HG02763 (cell line): Measurements from ENCODE around the gene SLC22A4.

Experiments used
- ATAC-seq: cut with Tn5 transposase; IDR thresholded peaks from one replicate; pipeline ENCODE4 v1.9.1; 2021; ENCODE audit warnings: mild to moderate bottlenecking, moderate library complexity; ENCODE audit not compliant: unreplicated experiment

SLC22A4 gene

DNA sequence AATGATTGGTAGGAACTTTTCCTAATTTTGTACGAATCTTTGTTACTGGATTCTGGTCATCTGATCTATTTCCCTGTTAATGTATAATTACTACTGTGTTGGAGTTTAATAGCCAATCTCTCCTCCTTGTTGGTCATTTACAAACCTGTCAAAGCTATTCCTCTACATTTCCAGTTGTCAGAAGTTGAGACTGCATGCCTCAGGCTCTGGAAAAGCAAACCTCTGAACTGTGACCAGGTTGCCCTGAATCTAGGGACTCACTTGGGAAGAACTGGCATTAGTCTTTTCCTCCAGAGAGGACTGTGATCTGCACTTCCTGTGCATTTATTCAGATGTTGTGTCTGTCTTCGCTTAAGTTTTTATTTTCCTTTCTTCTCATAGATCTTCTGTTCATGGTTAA is 20.6 kb upstream of the SLC22A4 start:
- ATAC-seq = no peak

DNA sequence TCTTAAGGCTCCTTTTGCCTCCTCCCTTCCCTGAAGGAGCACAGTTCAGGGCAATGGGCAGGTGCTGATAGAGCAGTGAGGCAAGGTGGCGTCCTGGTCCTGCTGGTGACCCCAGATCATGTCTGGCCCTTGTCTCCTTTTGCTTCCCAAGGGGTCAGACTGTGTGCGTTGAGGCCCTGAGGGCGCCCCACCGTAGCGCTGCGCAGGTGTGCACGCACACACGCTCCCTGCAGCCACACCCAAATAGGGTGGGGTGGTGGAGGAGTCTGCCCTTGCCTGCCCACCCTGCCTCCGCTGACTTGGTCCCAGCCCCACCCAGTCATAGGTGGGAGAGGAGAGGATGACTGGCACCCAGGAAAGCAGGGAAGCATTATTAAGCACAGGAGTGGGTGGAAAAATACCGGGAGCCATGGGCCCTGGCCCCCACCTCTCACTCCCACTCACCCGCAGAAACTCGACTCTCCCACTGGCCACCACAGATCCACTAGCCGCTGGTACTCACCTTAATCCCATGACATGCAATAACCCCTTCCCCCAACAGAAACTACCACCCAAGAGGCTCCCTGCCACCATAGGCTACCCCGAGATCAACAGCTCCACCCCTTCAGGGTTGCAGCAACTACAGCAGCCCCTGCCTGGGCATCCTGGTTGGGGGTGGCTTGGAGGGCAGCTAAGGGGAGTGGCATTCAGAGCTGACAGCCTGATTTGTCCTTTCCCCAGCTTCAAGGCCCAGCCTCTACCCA is 20.0 kb upstream of the SLC22A4 start:
- no peak for ATAC-seq

DNA sequence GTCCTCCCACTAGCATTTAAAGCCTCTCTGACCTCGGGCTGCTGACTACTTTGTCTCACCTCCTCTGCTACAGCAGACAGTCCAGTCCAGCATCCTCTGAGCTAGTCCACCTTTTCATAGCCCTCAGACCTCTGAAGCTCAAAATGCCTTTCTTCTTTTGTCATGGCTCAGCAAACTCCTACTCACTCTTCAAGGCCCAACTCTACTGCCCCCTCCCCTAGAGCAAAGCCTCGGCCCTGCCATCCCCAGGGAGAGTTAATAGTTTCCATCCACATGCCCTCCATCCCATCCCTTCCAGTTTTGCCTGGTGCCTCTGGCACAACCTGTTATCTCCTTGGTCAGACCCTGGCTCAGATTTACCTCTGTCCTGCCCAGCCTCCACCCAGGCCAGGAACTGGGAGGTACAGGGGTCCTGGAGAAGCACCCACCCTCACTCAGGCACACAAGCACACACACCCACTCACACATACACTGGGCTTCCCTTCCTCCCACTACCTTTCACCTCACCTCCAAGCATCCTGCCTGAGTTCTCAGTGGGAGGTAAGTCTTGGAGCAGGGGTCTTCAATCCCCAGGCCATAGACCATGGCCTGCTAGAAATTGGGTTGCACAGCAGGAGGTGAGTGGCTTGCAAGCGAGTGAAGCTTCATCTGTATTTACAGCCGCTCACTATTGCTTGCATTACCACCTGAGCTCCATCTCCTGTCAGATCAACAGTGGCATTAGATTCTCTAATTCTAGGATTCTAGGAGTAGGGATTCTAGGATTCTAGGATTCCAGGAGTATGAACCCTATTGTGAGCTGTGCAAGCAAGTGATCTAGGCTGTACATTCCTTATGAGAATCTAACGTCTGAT is 18.6 kb upstream of the SLC22A4 start:
- ATAC-seq = no peak

DNA sequence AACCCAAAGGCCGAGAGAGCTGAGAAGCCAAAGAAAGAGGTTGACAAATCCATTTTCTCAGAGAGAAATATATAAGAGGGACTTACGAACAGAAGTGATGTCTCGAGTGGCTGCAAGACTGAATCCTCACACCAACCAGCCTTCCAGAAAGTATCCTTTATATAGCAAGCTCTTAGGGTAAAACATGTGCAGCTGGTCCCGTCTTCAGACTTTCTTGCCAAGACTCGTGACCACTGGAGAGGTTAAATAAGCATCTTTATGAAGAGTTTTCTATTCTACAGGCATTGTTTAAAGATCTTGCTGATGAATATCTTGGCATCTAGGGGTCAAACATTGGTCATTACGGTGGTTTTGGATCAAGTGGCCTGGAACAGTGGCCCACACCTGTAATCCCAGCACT is 16.9 kb upstream of the SLC22A4 start:
- no peak for ATAC-seq

DNA sequence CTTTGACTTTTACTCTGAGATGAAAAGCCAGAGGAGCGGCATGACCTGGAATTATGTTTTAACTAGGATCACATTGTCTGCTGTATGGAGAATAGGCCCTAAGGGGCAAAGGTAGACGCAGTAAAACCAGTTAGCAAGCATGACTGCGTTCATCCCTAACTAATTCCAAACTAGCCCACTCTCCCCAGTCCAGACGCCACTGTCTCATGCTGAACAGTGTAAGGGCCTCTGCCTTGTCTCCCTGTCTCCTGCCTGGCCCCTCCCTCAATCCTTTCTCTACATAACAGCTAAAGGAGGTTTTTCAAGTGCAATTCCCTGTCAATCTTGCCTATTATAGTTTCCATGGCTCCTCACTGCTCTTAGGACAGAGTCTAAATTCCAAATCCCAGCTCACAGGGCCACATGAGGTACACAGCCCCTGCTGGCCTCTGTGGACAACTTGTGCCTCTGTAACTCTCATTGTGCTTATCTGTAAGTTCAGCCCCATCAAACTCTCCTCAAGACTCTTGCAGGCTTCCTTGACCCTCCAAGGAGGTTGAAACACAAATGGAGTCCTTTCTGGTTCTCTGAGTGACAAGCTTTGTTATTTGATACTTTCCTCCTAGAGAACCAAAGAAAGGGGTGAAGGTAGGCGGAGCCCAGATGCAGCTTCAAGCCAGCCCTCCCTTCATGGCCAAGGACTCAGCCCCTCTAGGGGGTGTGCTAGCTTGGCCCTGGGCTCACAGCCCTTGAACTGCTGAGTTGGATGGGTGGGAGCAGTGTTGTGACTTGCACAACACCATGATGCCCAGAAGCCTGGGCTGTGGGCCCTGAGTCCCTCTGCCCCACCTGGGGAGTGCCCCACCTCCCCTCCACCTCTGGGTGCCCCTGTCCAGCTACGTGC is 16.0 kb upstream of the SLC22A4 start:
- ATAC-seq = no peak

DNA sequence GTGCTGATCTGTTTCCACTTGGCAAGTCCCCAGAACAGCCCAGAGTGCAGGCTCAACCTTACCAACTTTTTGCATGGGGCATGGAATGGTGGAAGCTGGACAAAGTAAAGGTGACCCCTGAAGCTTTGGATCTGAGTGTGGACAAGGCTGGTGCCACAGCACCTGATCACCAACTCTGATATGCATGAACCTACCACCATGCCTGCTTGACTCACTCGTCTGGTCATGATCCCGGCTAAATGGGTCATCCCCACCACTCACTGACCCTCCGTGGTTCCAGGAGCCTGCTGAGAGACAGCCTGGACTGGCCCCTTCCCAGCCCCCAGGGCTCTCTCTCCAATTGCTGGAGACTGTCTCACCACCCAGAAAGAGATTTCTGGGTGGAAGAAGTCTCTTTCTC is 14.4 kb upstream of the SLC22A4 start:
- ATAC-seq = no peak

DNA sequence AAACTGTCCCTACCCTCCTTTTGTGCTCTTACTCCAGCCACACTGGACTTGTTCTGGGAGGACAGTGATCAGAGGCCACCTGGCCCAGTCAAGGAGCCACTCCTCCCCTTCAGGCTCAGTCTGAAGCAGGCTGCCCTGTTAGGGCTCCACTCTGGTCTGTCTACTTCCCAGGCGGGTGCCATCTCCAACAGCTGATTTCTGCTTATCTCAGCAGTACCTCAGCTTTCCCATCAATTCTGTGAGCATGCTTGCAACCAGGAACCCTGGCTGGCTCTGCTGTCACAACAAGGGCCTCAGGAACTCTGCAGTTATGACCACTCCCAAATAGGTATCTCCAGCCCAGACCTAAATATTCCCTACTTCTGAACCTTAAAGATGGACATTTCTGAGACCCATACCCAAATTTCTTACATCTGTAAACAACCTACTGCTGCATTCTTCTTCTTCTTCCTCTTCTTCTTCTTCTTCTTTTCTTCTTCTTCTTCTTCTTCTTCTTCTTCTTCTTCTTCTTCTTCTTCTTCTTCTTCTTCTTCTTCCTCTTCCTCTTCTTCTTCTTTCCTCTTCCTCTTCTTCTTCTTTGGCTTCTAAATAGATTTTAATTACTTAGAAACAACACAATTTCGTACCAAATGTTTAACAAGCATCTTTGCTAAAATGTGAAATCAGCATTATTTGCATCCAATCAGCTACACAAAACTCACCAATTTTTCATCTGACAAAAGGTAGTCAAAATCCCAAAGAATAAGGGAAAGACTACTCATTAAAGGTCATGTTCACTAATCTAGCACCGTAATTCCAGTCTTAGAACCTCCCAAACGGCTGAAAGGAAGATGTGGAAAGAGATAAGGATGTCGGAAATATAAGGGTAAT is 13.6 kb upstream of the SLC22A4 start:
- ATAC-seq = no peak

DNA sequence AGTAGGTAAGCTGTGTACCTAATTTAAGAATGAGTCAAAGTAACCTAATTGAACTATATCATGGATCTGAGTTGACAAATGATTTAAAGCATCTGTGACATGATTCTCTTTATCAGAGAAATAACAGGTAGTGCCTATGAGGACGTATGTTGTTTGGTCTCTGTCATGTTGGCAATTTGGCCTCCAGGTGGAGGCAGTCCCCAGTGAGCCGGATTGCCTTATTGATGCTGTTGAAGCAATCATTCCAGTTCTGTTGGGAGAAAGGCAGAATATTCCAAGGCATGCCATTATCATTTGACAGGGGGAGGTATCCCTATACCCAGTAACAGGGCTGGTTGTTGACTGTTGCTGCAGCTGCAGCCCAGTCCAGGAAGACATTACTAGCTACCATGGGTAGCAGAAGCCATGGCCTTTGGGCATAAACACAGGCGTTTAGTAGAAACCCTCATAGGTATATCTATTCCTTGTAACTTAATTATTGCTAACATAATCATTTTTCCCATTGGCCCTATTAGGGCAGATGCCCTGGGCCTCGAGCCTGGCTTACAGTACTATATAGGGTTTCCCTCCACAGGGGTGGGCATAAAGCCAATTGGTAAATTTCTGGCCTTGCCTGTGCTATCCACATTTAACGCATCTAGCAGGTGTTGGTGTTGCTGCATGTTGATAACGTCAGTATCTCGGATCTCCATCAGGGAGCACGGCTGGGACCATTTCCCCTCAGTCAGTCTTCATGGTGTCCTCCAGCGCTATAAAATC is 12.2 kb upstream of the SLC22A4 start:
- ATAC-seq = no peak

DNA sequence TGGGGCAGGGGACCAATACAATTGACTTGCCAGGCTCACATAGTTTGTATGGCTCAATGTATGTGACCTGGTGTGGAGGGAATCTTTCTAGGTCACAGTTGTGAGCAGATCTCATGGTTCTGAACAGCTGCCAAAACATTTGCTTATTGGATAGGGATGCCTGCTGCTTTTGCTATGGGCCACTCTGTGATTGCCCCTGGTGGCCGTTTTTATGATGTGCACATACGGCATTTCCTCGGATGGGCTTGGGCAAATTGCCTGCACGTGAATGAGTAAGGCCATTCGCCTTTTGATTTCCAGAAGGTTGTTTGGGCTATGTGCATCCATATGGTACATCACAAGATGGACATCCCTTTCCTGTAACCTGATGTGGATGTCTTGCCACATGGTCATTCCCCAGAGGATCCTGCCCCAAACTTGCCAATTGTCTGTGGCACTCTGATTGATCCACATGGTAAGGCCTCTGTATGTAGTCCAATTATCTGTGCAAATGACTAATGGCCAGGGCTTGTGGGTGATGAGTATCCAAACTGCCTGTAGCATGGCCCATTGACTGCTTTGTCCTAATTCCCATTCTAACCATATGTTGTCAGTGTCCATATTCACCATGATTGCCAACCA is 10.7 kb upstream of the SLC22A4 start:
- no peak for ATAC-seq

DNA sequence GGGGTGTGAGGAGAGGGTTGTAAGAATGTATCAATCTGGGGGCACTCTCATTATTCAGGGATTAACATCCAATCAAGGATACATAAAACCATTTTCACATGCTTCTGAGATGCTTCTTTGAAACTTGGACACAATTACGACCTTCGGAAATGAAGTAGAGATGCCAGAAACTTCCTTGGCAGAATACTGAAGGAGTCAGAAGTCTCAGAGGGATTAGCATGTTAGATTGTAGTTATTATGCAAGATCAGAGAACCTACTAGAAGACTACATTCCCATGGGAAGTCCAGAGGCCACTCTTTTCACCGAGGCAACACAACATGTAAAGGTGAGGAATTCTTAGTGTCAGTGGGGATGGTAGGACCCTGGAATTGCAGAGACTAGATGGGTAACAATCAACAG is 5.1 kb upstream of the SLC22A4 start:
- no peak for ATAC-seq

DNA sequence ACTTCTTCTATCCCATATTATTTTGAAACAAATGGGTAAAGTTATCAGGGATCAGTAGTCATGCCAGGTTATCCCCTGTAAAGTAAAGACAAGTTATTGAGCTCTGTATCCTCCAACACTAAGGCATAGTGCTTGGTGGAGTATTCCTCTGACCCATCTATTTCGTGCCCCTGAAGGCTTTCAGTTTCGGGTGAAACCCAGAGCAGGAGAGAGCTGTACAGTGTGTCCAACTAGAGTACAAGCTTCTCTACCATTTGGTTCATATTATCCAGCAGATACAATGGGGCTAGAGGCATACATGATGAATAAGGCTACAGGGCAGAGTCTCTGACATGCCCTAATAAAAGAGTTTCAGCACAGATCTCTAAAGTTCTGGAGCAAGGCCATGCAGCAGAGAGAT is 3.2 kb upstream of the SLC22A4 start:
- no peak for ATAC-seq

DNA sequence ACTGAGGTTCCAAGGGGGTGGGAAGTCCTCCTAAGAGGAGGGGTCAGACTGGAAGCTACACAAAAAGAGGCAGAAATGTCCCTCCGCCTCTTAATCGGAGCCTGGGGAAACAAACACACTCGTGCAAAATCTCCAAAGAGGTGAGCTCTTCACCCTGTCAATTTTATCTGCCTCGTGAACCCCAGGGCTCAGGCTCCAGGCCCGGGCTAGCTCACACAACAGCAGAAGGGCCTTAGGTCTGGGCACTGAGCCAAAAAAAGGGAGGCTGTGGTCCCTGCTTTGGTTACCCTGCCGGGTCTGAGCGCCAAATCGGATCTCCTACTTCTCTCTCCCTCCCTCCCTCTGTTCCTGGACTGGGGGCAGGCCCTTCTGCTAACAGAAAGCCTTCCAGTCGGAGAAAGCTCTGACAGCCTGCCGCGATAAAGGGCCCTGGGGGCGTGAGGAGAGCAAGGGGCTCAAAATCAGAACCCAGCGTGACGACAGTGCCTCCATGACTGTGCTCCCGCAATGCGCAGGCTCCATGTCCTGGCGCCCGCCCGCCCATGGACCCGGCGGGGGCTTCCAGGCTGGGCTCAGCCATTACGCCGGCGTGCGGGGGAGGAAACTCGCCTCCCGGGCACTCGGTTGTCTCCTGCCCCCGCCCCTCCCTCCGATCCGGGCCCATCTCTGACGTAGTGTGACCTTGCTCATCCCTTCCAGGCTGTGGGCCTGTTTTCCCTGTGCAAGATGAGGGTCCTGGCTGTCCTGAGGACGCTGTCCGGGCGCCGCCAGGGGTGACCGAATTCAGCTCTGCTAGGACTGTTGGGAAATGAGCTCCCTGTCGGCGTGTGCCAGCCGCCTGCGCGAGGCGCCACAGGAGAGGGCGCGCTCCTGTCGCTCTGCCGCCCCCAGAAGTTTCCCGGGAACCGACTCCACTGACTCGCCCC is 865 bp upstream of the SLC22A4 start:
- ATAC-seq = peak; percentile 39

DNA sequence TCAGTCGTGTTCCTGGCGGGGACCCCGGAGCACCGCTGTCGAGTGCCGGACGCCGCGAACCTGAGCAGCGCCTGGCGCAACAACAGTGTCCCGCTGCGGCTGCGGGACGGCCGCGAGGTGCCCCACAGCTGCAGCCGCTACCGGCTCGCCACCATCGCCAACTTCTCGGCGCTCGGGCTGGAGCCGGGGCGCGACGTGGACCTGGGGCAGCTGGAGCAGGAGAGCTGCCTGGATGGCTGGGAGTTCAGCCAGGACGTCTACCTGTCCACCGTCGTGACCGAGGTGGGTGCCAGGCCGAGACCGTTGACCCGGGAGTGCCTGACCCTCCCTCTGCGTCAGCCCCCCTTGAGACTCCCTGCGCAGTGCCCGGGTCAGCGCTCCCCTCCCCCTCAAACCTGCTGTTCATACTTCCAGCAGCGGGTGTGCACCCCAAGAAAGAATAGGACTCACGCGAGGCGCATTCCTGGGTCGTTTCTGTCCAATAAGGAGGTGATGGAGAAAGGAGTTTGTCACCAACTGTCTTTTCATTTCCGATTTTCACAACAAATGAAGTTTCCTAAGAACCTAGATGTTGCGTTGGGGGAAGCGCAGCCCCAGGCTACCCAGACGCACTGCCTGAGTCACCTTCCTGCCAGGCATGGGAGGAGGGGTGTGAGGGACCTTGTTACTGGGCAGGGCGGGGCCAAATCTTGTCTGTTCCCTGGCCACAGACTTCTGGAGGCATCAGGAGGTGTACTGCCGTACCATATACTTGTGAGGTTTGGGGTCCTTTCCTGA is 722 bp downstream of the SLC22A4 start:
- no peak for ATAC-seq

DNA sequence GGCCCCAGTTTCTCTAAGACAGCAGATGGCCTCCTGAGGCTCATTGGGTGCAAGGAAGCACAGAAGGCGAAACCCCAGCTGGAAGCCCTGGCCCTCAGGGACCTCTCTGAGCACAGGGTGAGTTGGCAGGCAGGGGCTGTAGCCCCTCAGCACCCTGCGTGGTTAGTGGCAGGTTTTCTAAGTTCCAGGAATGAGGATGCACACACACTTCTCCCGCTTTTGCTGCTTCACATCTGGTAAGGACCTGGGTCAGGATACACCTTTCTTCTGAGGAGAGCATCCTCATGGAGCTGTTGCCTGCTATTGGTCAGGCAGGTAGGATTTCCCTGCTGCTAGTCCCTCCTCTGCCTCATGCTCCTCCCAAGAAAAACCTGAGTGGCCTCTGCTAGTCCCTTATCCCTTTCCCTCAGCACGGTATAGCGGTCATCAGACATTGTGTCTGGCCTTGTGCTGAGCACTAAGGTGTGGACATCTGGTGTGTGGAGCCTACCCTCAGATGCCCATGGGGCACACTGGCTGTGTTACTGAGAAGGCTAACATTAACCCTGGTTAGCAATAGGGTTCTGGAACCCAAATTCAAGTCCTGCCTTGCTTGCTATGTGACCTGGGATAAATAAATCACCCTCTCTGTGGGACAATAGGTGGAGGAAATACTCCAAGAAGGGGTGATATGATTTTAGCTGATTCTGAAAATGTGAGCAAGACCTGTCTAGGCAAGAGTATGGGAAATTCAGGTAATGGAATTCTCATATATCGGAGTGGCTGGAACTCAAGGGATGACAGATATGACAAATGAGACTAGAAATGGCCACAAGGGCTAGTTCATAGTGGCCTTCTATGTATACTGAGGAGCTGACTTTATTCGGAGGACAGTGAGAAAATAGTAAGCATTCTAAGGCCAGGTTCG is 1.6 kb downstream of the SLC22A4 start:
- no peak for ATAC-seq

DNA sequence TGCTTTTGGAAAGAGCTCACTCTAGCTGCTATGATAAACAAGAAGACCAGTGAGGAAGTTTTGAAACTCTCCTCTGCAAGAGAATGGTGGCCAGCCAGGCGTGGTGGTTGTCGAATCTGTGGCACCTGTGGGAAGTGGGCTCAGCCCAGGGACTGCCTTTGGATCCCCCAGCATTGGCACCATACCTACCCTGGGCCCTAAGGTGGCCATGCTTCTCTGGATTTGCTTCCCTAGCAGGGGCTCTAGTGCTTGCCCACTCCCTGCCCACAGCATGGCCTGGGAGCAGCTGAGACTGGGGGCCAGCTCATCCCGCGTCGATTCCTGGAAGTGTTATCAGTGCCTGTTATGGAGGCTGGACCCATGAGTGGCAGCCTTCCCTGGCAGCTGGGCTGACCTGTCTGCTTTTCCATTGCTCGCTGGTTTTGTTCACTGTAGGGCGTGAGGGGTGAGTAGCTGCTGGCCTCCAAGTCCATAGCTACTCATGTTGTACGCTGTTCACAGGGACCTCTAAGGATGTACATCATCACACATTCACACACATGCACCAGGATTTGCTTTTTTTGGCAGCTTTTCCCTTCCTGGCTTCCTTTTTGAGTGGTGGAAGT is 2.3 kb downstream of the SLC22A4 start:
- no peak for ATAC-seq
